Keratinocyte (primary cell): Measurements from ENCODE around the gene LGI4. TPM values are rescaled to one million over a fixed set of nuclear protein-coding genes. Genes with fewer than 3 reads are reported as not detected.
A peak's percentile ranks its signal among the peaks of the same experiment; 100 is the strongest.

Experiments used
- DNase-seq: peaks from one replicate; pipeline ENCODE4 v3.0.0-alpha.2; 2011; ENCODE audit warnings: low read depth, missing footprints, low spot score
- FAIRE-seq: peaks from 2 replicates; lab custom pipeline; 2011; peaks lifted over from hg19 to GRCh38; lab: Jason Lieb, UNC
- H2AFZ ChIP-seq: 2 replicates; pipeline ENCODE4 v1.6.0; 2012; ENCODE audit warnings: low read length, control low read depth, inconsistent platforms; ENCODE audit not compliant: control insufficient read depth
- H3K27ac ChIP-seq: 2 replicates; pipeline ENCODE4 v1.5.1; 2011; ENCODE audit warnings: low read length; ENCODE audit not compliant: control insufficient read depth, insufficient read depth
- H3K27me3 ChIP-seq: 3 replicates; pipeline ENCODE4 v1.6.0; 2011; ENCODE audit warnings: low read length; ENCODE audit not compliant: control insufficient read depth, insufficient read depth; ENCODE audit errors: extremely low read depth
- H3K36me3 ChIP-seq, 2 experiments: 2 replicates in 1 of 2; 3 replicates in 1 of 2; pipeline ENCODE4 v1.5.1; 2011; ENCODE audit warnings: low read length in 2 of 2, mild to moderate bottlenecking in 1 of 2; ENCODE audit not compliant: control insufficient read depth in 2 of 2, insufficient read depth in 2 of 2; ENCODE audit errors: extremely low read depth in 1 of 2
- H3K4me1 ChIP-seq: 3 replicates; pipeline ENCODE4 v1.5.1; 2011; ENCODE audit warnings: low read length; ENCODE audit not compliant: control insufficient read depth, insufficient read depth; ENCODE audit errors: extremely low read depth
- H3K4me2 ChIP-seq: 3 replicates; pipeline ENCODE4 v1.6.0; 2011; ENCODE audit warnings: low read depth, low read length; ENCODE audit not compliant: control insufficient read depth, insufficient read depth; ENCODE audit errors: extremely low read depth
- H3K4me3 ChIP-seq, 3 experiments: fragments of 200-600 bp in 1 of 3; sonication (generic) in 1 of 3; 2 replicates in 2 of 3; 3 replicates in 1 of 3; pipeline ENCODE4 v1.5.1; 2011 to 2016; ENCODE audit warnings: low read length in 3 of 3, mild to moderate bottlenecking in 3 of 3, control low read depth in 2 of 3, inconsistent platforms in 1 of 3, low read depth in 1 of 3, mixed read lengths in 1 of 3, mixed run types in 1 of 3, moderate library complexity in 1 of 3; ENCODE audit not compliant: control insufficient read depth in 2 of 3, insufficient read depth in 2 of 3; ENCODE audit errors: extremely low read depth in 1 of 3
- H3K79me2 ChIP-seq: 2 replicates; pipeline ENCODE4 v1.6.0; 2012; ENCODE audit warnings: low read length; ENCODE audit not compliant: control insufficient read depth, insufficient read depth
- H3K9ac ChIP-seq: 3 replicates; pipeline ENCODE4 v1.6.0; 2011; ENCODE audit warnings: low read length; ENCODE audit not compliant: control insufficient read depth, insufficient read depth; ENCODE audit errors: extremely low read depth
- H3K9me1 ChIP-seq: 3 replicates; pipeline ENCODE4 v1.6.0; 2011; ENCODE audit warnings: low read length; ENCODE audit not compliant: control insufficient read depth, insufficient read depth; ENCODE audit errors: extremely low read depth
- H3K9me3 ChIP-seq: 2 replicates; pipeline ENCODE4 v1.5.1; 2012; ENCODE audit warnings: low read depth, low read length; ENCODE audit not compliant: control insufficient read depth
- H4K20me1 ChIP-seq: 3 replicates; pipeline ENCODE4 v1.6.0; 2011; ENCODE audit warnings: low read length; ENCODE audit not compliant: control insufficient read depth, insufficient read depth; ENCODE audit errors: extremely low read depth
- CTCF ChIP-seq, 3 experiments: IDR thresholded peaks in 1 of 3; conservative IDR thresholded peaks in 1 of 3; optimal IDR thresholded peaks in 1 of 3; 2 replicates in 2 of 3; 3 replicates in 1 of 3; pipeline versions ENCODE3 to v1.5.1; 2011; ENCODE audit warnings: low read length in 3 of 3, mild to moderate bottlenecking in 3 of 3, moderate library complexity in 2 of 3, control low read depth in 1 of 3, inconsistent platforms in 1 of 3; ENCODE audit not compliant: insufficient read depth in 2 of 3; ENCODE audit errors: extremely low read depth in 1 of 3
- EZH2 ChIP-seq: IDR thresholded peaks from one replicate; pipeline ENCODE4 v1.6.1; 2012; ENCODE audit warnings: inconsistent platforms, mild to moderate bottlenecking, low read length, moderate library complexity
- dilution Hi-C: fragments of 300-500 bp; cut with MboI; formaldehyde crosslinking; loops from one replicate; pipeline ENCODE4 v1.7.0; 2020; ENCODE audit warnings: low sequenced_read_pairs; ENCODE audit not compliant: extremely low pct_ligation_motif_present
- polyA plus RNA-seq, 5 experiments: library from polyadenylated mRNA; depleted of rRNA in 3 of 5; stranded (reverse) in 3 of 5; stranded (forward) in 1 of 5; unstranded in 1 of 5; fragments of >200 nt; gene quantifications; 1 replicate in 1 of 5; 2 replicates in 3 of 5; 3 replicates in 1 of 5; pipeline versions ENCODE4 v1.2.1 to v1.2.3, GENCODE V29; 2011 to 2012; ENCODE audit warnings: missing spikeins in 2 of 5, low read depth in 1 of 5, low replicate concordance in 1 of 5

The LGI4 gene
- polyA plus RNA-seq, 1 donor (not counting 4 experiments of a cell fraction or from before 2014, with no cell fraction given) = 0.01 TPM

DNA sequence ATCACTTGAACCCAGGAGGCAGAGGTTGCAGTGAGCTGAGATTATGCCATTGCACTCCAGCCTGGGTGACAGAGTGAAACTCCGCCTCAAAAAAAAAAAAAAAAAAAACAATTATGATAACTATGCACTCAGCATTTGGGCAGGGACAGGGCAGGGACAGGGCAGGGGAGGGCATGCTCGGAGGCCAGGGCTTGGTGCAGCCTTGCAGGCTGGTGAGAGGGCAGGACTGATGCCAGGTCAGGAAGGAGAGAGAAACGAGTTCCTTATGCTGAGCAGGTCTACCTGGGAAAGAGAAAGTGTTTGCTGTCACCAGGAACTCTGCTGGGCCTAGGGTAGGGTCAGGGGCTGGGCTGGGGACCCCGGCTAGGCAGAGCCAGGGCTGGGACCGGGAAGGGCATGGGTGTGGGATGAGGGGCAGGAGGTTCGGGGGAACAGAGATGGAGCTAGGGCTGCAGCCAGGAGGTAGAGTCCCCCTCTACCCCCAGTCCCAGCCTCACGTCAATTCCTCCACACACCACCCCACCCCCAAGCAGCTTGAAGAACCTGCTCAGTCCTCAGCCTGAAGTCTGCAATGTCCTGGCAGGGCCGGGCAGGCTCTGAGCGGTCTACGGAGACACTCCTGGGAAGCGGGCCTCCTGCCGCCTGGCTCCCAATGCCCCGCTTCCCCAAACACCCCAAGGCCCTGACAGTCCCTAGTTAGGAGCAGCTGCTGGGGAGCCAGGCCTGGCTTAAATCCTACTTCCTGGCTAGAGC, 16.4 kb downstream of the LGI4 start:
- Histone ChIP-seq H3K4me1 (peaks cover 75% of the 10 kb centered on the region), H3K4me2 (peak overlapping the region; percentile 100), H2AFZ (no peak overlapping the region), H3K9me1 (no peaks in the 10 kb centered on the region), H4K20me1 (no peaks in the 10 kb centered on the region), H3K9ac (peak overlapping the region; percentile 91), H3K9me3 (no peaks in the 10 kb centered on the region), H3K36me3 (peaks cover 7 to 19% of the 10 kb centered on the region in 2 experiments), H3K4me3 (peak overlapping the region; percentile 30 to 93 (median 35)), H3K79me2 (peaks cover 38% of the 10 kb centered on the region), H3K27ac (peak overlapping the region; percentile 87), H3K27me3 (no peaks in the 10 kb centered on the region)
- dilution Hi-C loops = no loop called here
- FAIRE-seq (peak; percentile 57), DNase-seq (no peak)
- TF ChIP-seq EZH2 (no peak), CTCF (optimal IDR thresholded peaks at IDR 0.05 in 1 of 3, IDR thresholded peaks at IDR 0.05 in 1 of 3, conservative IDR thresholded peaks at IDR 0.05 in 1 of 3; ENCODE audit: extremely low read depth in 1 of 3, insufficient read depth in 2 of 3, low read length in 3 of 3) (no peak)

GRCh38 chr19:35117799-35118198, 17.1 kb downstream of the LGI4 start:
- H3K4me3 ChIP-seq = peak overlapping the region; percentile 93 to 95 (median 94)
- H2AFZ ChIP-seq = no peak overlapping the region
- H3K9me3 ChIP-seq = no peaks in the 10 kb centered on the region
- dilution Hi-C loops = no loop called here
- FAIRE-seq = no peak
- no peak for DNase-seq
- no peaks in the 10 kb centered on the region for H3K9me1 ChIP-seq
- peaks cover 38% of the 10 kb centered on the region for H3K79me2 ChIP-seq
- H3K9ac ChIP-seq = peak overlapping the region; percentile 91
- TF ChIP-seq EZH2 (no peak), CTCF (optimal IDR thresholded peaks at IDR 0.05 in 1 of 3, IDR thresholded peaks at IDR 0.05 in 1 of 3, conservative IDR thresholded peaks at IDR 0.05 in 1 of 3; ENCODE audit: extremely low read depth in 1 of 3, insufficient read depth in 2 of 3, low read length in 3 of 3) (no peak)
- no peaks in the 10 kb centered on the region for H4K20me1 ChIP-seq
- H3K36me3 ChIP-seq = peaks cover 7 to 19% of the 10 kb centered on the region in 2 experiments
- H3K4me2 ChIP-seq = peak overlapping the region; percentile 100
- H3K27me3 ChIP-seq = no peaks in the 10 kb centered on the region
- peaks cover 69% of the 10 kb centered on the region for H3K4me1 ChIP-seq
- H3K27ac ChIP-seq = peak overlapping the region; percentile 87
